ENCODE measurements around the gene AFF4. TPM values are rescaled to one million over a fixed set of nuclear protein-coding genes. Genes with fewer than 3 reads are reported as not detected.

Gene AFF4
- polyA plus RNA-seq, 1 donor from 2014 or later: 60.6 TPM

DNA sequence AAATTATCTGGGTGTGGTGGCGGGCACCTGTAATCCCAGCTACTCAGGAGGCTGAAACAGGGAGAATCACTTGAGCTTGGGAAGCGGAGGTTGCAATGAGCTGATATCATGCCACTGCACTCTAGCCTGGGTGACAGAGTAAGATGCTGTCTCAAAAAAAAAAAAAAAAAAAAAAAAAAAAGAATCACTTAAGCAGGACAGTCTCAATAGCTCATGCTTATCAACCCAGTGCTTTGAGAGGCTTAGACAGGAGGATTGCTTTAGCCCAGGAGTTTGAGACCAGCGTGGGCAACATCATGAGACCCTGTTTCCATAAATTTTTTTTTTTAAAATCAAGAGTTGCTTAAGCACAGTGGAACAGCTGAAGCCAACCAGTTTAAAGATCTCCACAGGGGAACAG, 47.3 kb downstream of the AFF4 start:
- no peak overlapping the region for H3K27ac ChIP-seq (ENCODE audit: low read length)
- no peaks in the 10 kb centered on the region for H3F3A ChIP-seq (ENCODE audit: insufficient read depth, low read length, poor library complexity, severe bottlenecking)
- H3K9me3 ChIP-seq (ENCODE audit: low read length): no peaks in the 10 kb centered on the region
- TF ChIP-seq EZH2 (IDR thresholded peaks at IDR 0.05; ENCODE audit: borderline replicate concordance, insufficient read depth, low read length, poor library complexity, severe bottlenecking) (no peak), MXI1 (conservative IDR thresholded peaks at IDR 0.05; ENCODE audit: poor library complexity, severe bottlenecking) (no peak), POLR2AphosphoS5 (IDR thresholded peaks at IDR 0.05) (no peak)
- peaks cover 23% of the 10 kb centered on the region for H3K79me2 ChIP-seq (replicated peaks; ENCODE audit: insufficient read depth, low read length)
- no peaks in the 10 kb centered on the region for H3K36me3 ChIP-seq (ENCODE audit: insufficient read depth, low read length)
- no peak overlapping the region for H3K4me3 ChIP-seq (ENCODE audit: low read length)
- H4K20me1 ChIP-seq (ENCODE audit: insufficient read depth): no peaks in the 10 kb centered on the region
- H2AFZ ChIP-seq (ENCODE audit: low read depth, low read length): no peak overlapping the region
- H3K9ac ChIP-seq (ENCODE audit: low read length): no peak overlapping the region
- no peaks in the 10 kb centered on the region for H3K9me2 ChIP-seq (ENCODE audit: insufficient read depth, low read length)
- H3K27me3 ChIP-seq (ENCODE audit: insufficient read depth, low read depth, low read length): no peaks in the 10 kb centered on the region
- no peak overlapping the region for H3K4me2 ChIP-seq (ENCODE audit: low read length)

DNA sequence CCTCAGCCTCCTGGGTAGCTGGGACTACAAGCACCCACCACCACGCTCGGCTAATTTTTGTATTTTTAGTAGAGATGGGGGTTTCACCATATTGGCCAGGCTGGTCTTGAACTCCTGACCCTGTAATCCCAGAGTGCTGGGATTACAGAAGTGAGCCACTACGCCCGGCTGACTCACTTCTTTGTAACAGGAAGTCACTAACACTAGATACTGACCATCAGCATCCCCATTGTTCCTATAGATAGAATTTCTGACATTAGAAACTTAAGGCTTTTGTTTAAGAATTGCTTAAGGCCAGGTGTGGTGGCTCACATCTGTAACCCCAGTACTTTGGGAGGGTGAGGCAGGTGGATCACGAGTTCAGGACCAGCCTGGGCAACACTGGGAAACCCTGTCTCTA, 47.8 kb downstream of the AFF4 start:
- H3F3A ChIP-seq (ENCODE audit: insufficient read depth, low read length, poor library complexity, severe bottlenecking): no peaks in the 10 kb centered on the region
- H3K4me2 ChIP-seq (ENCODE audit: low read length): no peak overlapping the region
- no peak overlapping the region for H3K27ac ChIP-seq (ENCODE audit: low read length)
- no peaks in the 10 kb centered on the region for H3K9me3 ChIP-seq (ENCODE audit: low read length)
- no peaks in the 10 kb centered on the region for H3K36me3 ChIP-seq (ENCODE audit: insufficient read depth, low read length)
- H3K79me2 ChIP-seq (replicated peaks; ENCODE audit: insufficient read depth, low read length): peaks cover 23% of the 10 kb centered on the region
- no peaks in the 10 kb centered on the region for H3K9me2 ChIP-seq (ENCODE audit: insufficient read depth, low read length)
- H3K9ac ChIP-seq (ENCODE audit: low read length): no peak overlapping the region
- TF ChIP-seq EZH2 (IDR thresholded peaks at IDR 0.05; ENCODE audit: borderline replicate concordance, insufficient read depth, low read length, poor library complexity, severe bottlenecking) (no peak), RAD21 (conservative IDR thresholded peaks at IDR 0.05) (no peak), TAF1 (IDR thresholded peaks at IDR 0.05; ENCODE audit: low read depth) (no peak), SMC3 (conservative IDR thresholded peaks at IDR 0.05; ENCODE audit: poor library complexity) (no peak), POLR2AphosphoS5 (IDR thresholded peaks at IDR 0.05) (no peak), MXI1 (conservative IDR thresholded peaks at IDR 0.05; ENCODE audit: poor library complexity, severe bottlenecking) (no peak), EP300 (conservative IDR thresholded peaks at IDR 0.05; ENCODE audit: poor library complexity, severe bottlenecking) (no peak)
- TF ChIP-seq, protein P1, sequence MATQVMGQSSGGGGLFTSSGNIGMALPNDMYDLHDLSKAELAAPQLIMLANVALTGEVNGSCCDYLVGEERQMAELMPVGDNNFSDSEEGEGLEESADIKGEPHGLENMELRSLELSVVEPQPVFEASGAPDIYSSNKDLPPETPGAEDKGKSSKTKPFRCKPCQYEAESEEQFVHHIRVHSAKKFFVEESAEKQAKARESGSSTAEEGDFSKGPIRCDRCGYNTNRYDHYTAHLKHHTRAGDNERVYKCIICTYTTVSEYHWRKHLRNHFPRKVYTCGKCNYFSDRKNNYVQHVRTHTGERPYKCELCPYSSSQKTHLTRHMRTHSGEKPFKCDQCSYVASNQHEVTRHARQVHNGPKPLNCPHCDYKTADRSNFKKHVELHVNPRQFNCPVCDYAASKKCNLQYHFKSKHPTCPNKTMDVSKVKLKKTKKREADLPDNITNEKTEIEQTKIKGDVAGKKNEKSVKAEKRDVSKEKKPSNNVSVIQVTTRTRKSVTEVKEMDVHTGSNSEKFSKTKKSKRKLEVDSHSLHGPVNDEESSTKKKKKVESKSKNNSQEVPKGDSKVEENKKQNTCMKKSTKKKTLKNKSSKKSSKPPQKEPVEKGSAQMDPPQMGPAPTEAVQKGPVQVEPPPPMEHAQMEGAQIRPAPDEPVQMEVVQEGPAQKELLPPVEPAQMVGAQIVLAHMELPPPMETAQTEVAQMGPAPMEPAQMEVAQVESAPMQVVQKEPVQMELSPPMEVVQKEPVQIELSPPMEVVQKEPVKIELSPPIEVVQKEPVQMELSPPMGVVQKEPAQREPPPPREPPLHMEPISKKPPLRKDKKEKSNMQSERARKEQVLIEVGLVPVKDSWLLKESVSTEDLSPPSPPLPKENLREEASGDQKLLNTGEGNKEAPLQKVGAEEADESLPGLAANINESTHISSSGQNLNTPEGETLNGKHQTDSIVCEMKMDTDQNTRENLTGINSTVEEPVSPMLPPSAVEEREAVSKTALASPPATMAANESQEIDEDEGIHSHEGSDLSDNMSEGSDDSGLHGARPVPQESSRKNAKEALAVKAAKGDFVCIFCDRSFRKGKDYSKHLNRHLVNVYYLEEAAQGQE (IDR thresholded peaks at IDR 0.05; ENCODE audit: borderline replicate concordance): no peak
- TF ChIP-seq, protein P2, sequence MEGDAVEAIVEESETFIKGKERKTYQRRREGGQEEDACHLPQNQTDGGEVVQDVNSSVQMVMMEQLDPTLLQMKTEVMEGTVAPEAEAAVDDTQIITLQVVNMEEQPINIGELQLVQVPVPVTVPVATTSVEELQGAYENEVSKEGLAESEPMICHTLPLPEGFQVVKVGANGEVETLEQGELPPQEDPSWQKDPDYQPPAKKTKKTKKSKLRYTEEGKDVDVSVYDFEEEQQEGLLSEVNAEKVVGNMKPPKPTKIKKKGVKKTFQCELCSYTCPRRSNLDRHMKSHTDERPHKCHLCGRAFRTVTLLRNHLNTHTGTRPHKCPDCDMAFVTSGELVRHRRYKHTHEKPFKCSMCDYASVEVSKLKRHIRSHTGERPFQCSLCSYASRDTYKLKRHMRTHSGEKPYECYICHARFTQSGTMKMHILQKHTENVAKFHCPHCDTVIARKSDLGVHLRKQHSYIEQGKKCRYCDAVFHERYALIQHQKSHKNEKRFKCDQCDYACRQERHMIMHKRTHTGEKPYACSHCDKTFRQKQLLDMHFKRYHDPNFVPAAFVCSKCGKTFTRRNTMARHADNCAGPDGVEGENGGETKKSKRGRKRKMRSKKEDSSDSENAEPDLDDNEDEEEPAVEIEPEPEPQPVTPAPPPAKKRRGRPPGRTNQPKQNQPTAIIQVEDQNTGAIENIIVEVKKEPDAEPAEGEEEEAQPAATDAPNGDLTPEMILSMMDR (IDR thresholded peaks at IDR 0.05; ENCODE audit: poor library complexity, severe bottlenecking): no peak
- no peak overlapping the region for H3K4me3 ChIP-seq (ENCODE audit: low read length)
- H2AFZ ChIP-seq (ENCODE audit: low read depth, low read length): no peak overlapping the region
- H3K27me3 ChIP-seq (ENCODE audit: insufficient read depth, low read depth, low read length): no peaks in the 10 kb centered on the region
- no peaks in the 10 kb centered on the region for H4K20me1 ChIP-seq (ENCODE audit: insufficient read depth)

Measured in neural cell (in vitro differentiated cells).